ENCODE results near the gene RAD51B.
A peak's percentile ranks its signal among the peaks of the same experiment; 100 is the strongest.

The RAD51B gene

GRCh38 chr14:67833403-67833802 is 13.8 kb downstream of the RAD51B start:
- no peak for TF ChIP-seq CTCF (IDR thresholded peaks at IDR 0.05; ENCODE audit: insufficient read depth, low read depth, low read length, missing control alignments)

GRCh38 chr14:67835596-67835995 is 16.0 kb downstream of the RAD51B start:
- no peak for TF ChIP-seq CTCF (IDR thresholded peaks at IDR 0.05; ENCODE audit: insufficient read depth, low read depth, low read length, missing control alignments)
- H3K4me3 ChIP-seq (ENCODE audit: low read depth, low read length) = no peak overlapping the region
- no peak for DNase-seq (ENCODE audit: low read depth)

More at GRCh38 chr14:67833403-67833802, 13.8 kb downstream of the RAD51B start:
- no peak overlapping the region for H3K4me3 ChIP-seq (ENCODE audit: low read depth, low read length)
- no peak for DNase-seq (ENCODE audit: low read depth)

GRCh38 chr14:67837011-67837624 is 17.5 kb downstream of the RAD51B start:
- DNase-seq (ENCODE audit: low read depth) = peak; percentile 86
- TF ChIP-seq CTCF (IDR thresholded peaks at IDR 0.05; ENCODE audit: insufficient read depth, low read depth, low read length, missing control alignments) = peak; percentile 63
- no peak overlapping the region for H3K4me3 ChIP-seq (ENCODE audit: low read depth, low read length)

DNA sequence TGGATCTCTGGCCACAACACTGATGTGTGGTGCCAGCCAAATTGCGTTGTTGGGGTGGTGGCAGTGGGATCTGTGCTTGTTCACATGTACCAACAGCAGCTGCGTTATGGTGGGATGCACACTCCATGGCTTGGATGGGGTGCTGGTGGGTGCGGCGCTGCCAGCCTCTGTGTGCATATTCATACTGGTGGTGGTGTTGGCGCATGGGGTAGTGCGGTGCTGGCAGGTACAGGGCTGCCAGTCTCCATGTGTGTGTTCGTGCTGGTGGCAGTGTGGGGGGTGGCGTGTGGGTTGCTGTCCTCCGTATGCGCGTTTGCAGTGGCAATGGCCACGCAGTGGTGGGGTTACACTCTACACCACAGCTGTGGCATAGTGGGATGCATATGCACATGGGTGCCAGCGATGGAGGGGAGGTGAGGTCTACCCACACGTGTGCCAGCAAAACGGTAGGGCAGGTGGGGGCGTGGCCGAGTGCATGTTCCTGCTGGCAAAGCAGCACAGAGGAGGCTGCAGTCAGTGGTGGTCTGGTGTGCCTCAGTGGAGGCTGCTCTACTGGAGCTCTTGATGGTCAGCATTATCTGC is 26.5 kb downstream of the RAD51B start:
- no peak for DNase-seq (ENCODE audit: low read depth)
- no peak overlapping the region for H3K4me3 ChIP-seq (ENCODE audit: low read depth, low read length)
- no peak for TF ChIP-seq CTCF (IDR thresholded peaks at IDR 0.05; ENCODE audit: insufficient read depth, low read depth, low read length, missing control alignments)

DNA sequence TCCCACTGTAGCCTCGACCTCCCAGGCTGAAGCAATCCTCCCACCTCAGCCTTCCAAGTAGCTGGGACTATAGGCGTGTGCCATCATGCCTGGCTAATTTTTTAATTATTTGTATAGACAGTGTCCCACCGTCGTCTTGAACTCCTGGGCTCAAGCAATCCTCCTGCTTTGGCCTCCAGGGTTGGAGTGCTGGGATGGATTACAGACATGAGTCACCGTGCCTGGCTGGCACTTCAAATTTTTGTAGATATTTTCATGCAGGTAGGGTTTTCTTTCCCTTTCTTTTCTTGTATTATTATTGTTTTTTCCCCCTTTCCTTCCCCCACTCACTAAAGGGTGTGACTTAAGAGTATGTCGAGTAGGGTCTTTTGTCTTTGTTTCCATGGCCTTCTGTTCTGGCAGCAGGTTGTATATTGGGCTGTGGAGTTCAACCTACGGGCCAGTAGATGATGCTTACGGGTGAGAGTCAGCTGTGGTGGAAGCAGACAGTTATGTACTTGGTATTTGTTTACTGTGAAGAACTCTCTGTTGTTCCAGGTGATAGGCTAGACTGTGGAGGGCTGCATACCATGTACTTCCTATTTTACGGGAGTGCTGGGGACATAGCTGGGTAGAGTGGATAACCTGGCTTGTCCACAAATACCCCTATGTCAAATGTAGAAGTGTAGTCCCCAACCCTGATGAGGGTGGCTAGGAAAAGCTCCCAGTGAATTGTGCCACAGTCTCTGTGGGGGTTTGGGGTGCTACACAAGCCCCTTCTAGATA is 30.7 kb downstream of the RAD51B start:
- no peak for TF ChIP-seq CTCF (IDR thresholded peaks at IDR 0.05; ENCODE audit: insufficient read depth, low read depth, low read length, missing control alignments)
- H3K4me3 ChIP-seq (ENCODE audit: low read depth, low read length) = no peak overlapping the region
- DNase-seq (ENCODE audit: low read depth) = no peak

DNA sequence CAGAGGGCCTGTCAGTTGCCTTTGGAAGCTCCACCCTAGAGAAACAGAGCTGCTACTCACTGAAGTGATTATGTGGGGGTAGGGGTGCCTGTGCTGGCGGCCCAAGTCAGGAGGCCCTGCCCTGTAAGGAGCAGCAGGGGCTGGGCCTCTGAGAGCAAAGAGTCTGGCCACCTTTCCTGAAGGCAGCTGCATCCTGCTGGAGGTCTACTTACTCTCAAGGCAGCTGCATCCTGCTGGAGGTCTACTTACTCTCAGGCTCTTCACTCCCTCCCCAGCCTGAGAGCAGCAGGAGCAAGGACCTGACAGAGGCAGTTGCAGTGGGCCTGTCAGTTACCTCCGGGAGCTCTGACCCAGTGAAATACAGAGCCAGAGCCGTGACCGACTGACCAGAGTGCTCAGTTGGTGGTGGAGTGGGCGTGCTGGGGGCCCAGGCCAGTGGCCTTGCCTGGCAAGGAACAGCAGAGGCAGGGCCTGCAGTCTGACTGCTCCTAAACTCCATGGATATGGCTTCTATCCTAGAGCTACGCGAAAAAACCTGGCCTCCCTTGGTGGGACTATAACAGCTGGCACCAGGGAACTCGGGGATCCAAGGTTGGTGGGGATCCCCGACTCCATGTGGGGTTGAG is 32.3 kb downstream of the RAD51B start:
- no peak for TF ChIP-seq CTCF (IDR thresholded peaks at IDR 0.05; ENCODE audit: insufficient read depth, low read depth, low read length, missing control alignments)
- H3K4me3 ChIP-seq (ENCODE audit: low read depth, low read length) = no peak overlapping the region
- DNase-seq (ENCODE audit: low read depth) = no peak

Data from GM12865 (cell line).